Right renal pelvis (tissue), 4 donors: ENCODE data around the gene SF3B2. TPM values are rescaled to one million over a fixed set of nuclear protein-coding genes. Genes with fewer than 3 reads are reported as not detected.
"Not testable (repeated sequence)": the region's sequence is repeated elsewhere in the genome, so short reads cannot be mapped to it uniquely, and the experiment has no call there.

Experiments
- DNase-seq, 4 donors: peaks; one replicate each; pipeline ENCODE4 v3.0.0-alpha.2; 2013; ENCODE audit warnings: low read depth in 4 of 4, low spot score in 3 of 4, missing footprints in 1 of 4
- polyA plus RNA-seq, 4 donors: library from polyadenylated mRNA; unstranded; fragments of 120-200 nt; gene quantifications; one replicate each; pipeline ENCODE4 v1.2.1, GENCODE V29; 2013; ENCODE audit not compliant: insufficient read length in 4 of 4

The SF3B2 gene
- polyA plus RNA-seq, 4 donors: 227 to 235 (median 230) TPM

GRCh38 chr11:66016793-66017177, 35.4 kb upstream of the SF3B2 start:
- DNase-seq: no peak

GRCh38 chr11:66017321-66017720, 34.8 kb upstream of the SF3B2 start:
- DNase-seq: no peak

- DNase-seq: no peak
These were observed 32.0 kb upstream of the SF3B2 start for GRCh38 chr11:66020212-66020611.

- DNase-seq: no peak
These were observed 31.4 kb upstream of the SF3B2 start for GRCh38 chr11:66020618-66021357.

- peak in 3 of 4 donors; percentile 35 to 60 (median 36) for DNase-seq
These were observed 29.6 kb upstream of the SF3B2 start for GRCh38 chr11:66022401-66023185.

GRCh38 chr11:66023186-66023440, 29.1 kb upstream of the SF3B2 start:
- not testable (repeated sequence) for DNase-seq

GRCh38 chr11:66026017-66026529, 26.1 kb upstream of the SF3B2 start, which contains the start of gene CATSPER1:
TSS of gene CATSPER1 (minus strand) at chr11:66026479. CDS start at chr11:66026379, 100 bp downstream.
- no peak for DNase-seq

GRCh38 chr11:66032957-66033735, 19.0 kb upstream of the SF3B2 start:
- no peak for DNase-seq

- no peak for DNase-seq
These were observed 16.4 kb upstream of the SF3B2 start for GRCh38 chr11:66035653-66036333.

- no peak for DNase-seq
These were observed 15.8 kb upstream of the SF3B2 start for GRCh38 chr11:66036334-66036710.

GRCh38 chr11:66037327-66037726, 14.8 kb upstream of the SF3B2 start:
- no peak for DNase-seq

GRCh38 chr11:66039765-66040164, 12.4 kb upstream of the SF3B2 start:
- DNase-seq: no peak

- DNase-seq: no peak
These were observed 9.8 kb upstream of the SF3B2 start for GRCh38 chr11:66042227-66042995.

- DNase-seq: no peak
These were observed 8.9 kb upstream of the SF3B2 start for GRCh38 chr11:66042996-66043906.

GRCh38 chr11:66044757-66045156, 7.4 kb upstream of the SF3B2 start:
- DNase-seq: no peak

- peak in 3 of 4 donors; percentile 61 to 67 (median 65) for DNase-seq
These were observed 7.0 kb upstream of the SF3B2 start for GRCh38 chr11:66045177-66045639.

GRCh38 chr11:66046901-66047300, 5.3 kb upstream of the SF3B2 start:
- DNase-seq: no peak

GRCh38 chr11:66047541-66048365, 4.4 kb upstream of the SF3B2 start:
- DNase-seq: no peak
